K562 treated with DMSO at 1 percent for 24 hours (cell line): ENCODE data around the gene ATRIP. TPM values are rescaled to one million over a fixed set of nuclear protein-coding genes. Genes with fewer than 3 reads are reported as not detected.

ENCODE experiments used
- total RNA-seq: library from RNA; unstranded; fragments of 300-600 nt; gene quantifications from 2 replicates; pipeline ENCODE4 v1.2.3, GENCODE V29; 2022; ENCODE audit warnings: low read depth; ENCODE audit not compliant: insufficient read depth

ATRIP gene
- total RNA-seq, result 7.0 and 7.4 TPM in 2 replicates

GRCh38 chr3:48446425-48447193 is at the start of gene ATRIP:
Gene ATRIP, plus strand, starts transcription at chr3:48446737. Its CDS starts 109 bp downstream, at chr3:48446846.

GRCh38 chr3:48429960-48430707 is 16.4 kb upstream of the ATRIP start, which contains the start of gene PLXNB1:
Gene PLXNB1, minus strand, starts transcription at chr3:48430086. Its CDS starts 5,475 bp downstream, at chr3:48424611.

GRCh38 chr3:48439820-48440589 is 6.5 kb upstream of the ATRIP start, which contains the start of the genes CCDC51 and TMA7:
Gene CCDC51, minus strand, starts transcription at chr3:48440119. Its CDS starts 4,991 bp downstream, at chr3:48435128.
Gene TMA7, plus strand, starts transcription at chr3:48440257. Its CDS starts 40 bp downstream, at chr3:48440297.

GRCh38 chr3:48504051-48504946 is 57.8 kb downstream of the ATRIP start, which contains the start of gene SHISA5:
Gene SHISA5, minus strand, starts transcription at chr3:48504174. Its CDS starts 80 bp downstream, at chr3:48504094.

Other genes starting within 250 kb of the ATRIP start
- gene CAMP, start 223.2 kb upstream of the ATRIP start, total RNA-seq, result not detected in 2 replicates
- 8.7 and 11.6 TPM in 2 replicates for gene ZNF589, start 205.6 kb upstream of the ATRIP start, total RNA-seq
- gene NME6, start 145.4 kb upstream of the ATRIP start, total RNA-seq, result 20.8 and 26.5 TPM in 2 replicates
- gene SPINK8, start 113.1 kb upstream of the ATRIP start, total RNA-seq, result not detected in 2 replicates
- gene FBXW12, start 74.5 kb upstream of the ATRIP start, total RNA-seq, result not detected in 2 replicates
- 10.6 and 20.6 TPM in 2 replicates for gene PLXNB1, start 16.7 kb upstream of the ATRIP start, total RNA-seq
- 11.3 and 13.1 TPM in 2 replicates for gene CCDC51, start 6.6 kb upstream of the ATRIP start, total RNA-seq
- 140 and 171 TPM in 2 replicates for gene TMA7, start 6.5 kb upstream of the ATRIP start, total RNA-seq
- gene SHISA5, start 57.4 kb downstream of the ATRIP start, total RNA-seq, result 122 and 130 TPM in 2 replicates
- gene PFKFB4, start 110.1 kb downstream of the ATRIP start, total RNA-seq, result 11.1 and 11.2 TPM in 2 replicates
- gene UCN2, start 117.0 kb downstream of the ATRIP start, total RNA-seq, result not detected in 2 replicates
- 1.1 and 1.5 TPM in 2 replicates for gene COL7A1, start 148.6 kb downstream of the ATRIP start, total RNA-seq
- gene UQCRC1, start 162.9 kb downstream of the ATRIP start, total RNA-seq, result 313 and 317 TPM in 2 replicates
- gene TMEM89, start 175.0 kb downstream of the ATRIP start, total RNA-seq, result not detected in 2 replicates
- gene SLC26A6, start 188.7 kb downstream of the ATRIP start, total RNA-seq, result 21.8 and 28.5 TPM in 2 replicates
- 1.7 and 2.1 TPM in 2 replicates for gene CELSR3, start 216.1 kb downstream of the ATRIP start, total RNA-seq
- gene NCKIPSD, start 239.2 kb downstream of the ATRIP start, total RNA-seq, result 25.6 and 27.7 TPM in 2 replicates